GM19395 (cell line): Measurements from ENCODE around the gene WDR4.
"Not testable (repeated sequence)": the region's sequence is repeated elsewhere in the genome, so short reads cannot be mapped to it uniquely, and the experiment has no call there.

ENCODE experiments used
- ATAC-seq: cut with Tn5 transposase; IDR thresholded peaks from one replicate; pipeline ENCODE4 v1.9.1; 2021; ENCODE audit warnings: mild to moderate bottlenecking, moderate library complexity; ENCODE audit not compliant: unreplicated experiment

WDR4 gene

DNA sequence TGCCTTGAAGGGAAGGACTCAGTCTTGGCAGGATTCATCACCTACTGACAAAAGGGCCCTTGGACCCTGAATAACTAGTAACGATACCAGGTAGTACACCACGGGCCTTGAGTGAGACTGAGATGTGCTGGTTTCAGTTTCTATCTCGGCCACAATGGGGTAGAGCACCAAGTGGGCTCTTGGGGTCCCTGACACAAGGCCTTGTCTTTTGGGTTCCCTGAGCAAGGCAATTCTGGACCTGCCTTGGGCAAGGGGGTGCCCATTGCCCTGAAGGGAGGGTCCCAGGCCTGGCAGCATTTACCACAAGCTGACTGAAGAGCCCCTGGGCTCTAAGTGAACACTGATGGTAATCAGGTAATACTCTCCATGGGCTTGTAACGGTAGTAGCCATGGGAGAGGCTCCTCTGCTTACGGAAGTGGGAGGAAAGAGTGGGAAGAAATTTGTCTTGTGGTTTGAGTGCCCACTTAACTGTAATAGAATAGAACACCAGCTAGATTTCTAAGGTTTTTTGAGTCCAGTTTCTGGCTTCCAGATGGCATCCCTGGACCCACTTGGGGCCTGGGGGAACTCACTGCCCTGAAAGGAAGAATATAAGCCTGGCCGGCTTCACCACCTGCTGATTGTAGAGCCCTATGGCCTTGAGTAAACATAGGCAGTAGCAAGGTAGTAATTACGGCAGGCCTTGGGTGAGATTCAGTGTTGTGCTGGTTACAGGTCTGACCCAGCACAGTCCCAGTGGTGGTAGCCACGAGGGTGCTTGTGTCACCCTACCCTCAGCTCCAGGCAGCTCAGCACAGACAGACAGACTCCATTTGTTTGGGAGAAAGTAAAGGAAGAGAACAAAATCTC, 58.5 kb downstream of the WDR4 start:
- ATAC-seq = no peak

- no peak for ATAC-seq
Observed at GRCh38 chr21:42819861-42820615, 59.3 kb downstream of the WDR4 start.

DNA sequence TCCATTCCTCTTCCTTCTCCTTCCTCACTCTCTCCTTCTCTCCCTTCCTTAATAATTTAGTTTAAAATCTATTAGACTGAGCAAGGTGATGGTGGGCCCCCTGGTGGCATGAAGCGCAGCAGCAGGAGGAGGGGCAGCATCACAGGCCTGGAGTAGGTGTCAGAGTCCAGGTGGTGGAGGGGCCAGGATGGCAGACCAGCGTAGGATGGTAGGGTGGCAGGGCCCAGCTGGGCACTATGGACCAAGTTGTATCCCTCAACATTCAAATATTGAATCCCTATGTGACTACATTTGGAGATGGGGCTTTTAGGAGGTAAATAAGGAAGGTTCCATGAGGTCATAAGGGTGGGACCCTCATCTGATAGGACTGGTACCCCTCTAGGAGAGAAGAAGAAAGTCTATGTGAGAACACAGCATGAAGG, 61.0 kb downstream of the WDR4 start:
- no peak for ATAC-seq

DNA sequence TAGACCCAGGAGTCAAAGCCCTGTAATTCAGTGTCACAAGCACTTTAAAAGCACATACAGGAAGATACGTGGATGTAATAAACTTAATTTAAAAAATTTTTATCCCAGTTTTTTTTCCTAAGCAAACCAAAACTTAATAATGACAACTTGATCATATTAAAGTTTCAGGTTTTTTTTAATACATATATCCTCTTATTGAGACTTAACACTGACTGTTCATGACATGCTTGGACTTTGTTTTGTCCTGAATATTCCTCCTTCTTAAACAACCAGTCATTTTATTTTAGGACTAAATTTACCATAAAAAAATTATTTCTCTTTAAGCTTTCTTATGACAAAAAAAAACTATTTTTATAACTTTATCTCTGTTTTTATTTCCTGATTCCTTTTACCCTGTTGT, 64.1 kb downstream of the WDR4 start:
- ATAC-seq = no peak

GRCh38 chr21:42812528-42813241, 66.7 kb downstream of the WDR4 start:
- not testable (repeated sequence) for ATAC-seq

- no peak for ATAC-seq
Observed at GRCh38 chr21:42811960-42812359, 67.4 kb downstream of the WDR4 start.

DNA sequence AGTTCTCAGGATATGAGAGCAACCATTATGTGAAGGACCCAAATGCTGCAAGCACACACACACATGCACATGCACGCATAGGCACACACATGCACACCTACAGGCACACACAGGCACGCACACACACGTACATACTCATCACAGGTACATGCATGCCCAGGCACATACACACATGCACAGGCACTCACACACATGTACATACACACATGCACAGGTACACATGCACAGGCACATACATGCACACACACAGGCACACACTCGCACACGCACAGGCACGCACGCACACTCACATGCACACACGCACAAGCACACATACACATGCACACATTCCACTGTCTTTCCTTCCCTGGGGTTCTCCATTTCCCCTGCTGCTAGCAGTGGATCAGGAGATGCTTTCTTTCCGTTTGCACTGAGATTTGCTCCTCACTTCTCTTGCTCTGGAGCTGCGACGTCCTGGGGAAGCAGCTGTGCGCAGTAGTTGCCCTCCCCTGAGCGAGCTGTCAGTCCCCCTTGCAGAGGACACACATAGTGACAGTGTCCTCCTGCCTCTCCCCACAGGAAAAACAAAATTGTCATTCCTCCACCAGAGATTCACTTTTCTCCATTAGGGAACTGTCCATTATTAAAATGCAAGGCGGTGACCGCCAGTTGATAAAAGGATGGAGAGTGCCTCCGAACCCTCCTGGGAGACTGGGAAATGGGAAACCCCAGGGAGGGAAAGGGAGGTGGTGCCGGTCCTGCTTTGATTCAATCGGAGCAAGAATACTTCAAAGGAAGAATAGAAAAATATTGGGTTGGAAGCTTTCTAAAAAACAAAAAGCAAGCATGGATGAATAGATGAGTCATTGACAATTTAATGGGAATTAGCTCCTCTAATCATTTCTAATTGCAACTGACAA, 69.5 kb downstream of the WDR4 start:
- ATAC-seq = no peak

- no peak for ATAC-seq
Observed at GRCh38 chr21:42809171-42809570, 70.2 kb downstream of the WDR4 start.

DNA sequence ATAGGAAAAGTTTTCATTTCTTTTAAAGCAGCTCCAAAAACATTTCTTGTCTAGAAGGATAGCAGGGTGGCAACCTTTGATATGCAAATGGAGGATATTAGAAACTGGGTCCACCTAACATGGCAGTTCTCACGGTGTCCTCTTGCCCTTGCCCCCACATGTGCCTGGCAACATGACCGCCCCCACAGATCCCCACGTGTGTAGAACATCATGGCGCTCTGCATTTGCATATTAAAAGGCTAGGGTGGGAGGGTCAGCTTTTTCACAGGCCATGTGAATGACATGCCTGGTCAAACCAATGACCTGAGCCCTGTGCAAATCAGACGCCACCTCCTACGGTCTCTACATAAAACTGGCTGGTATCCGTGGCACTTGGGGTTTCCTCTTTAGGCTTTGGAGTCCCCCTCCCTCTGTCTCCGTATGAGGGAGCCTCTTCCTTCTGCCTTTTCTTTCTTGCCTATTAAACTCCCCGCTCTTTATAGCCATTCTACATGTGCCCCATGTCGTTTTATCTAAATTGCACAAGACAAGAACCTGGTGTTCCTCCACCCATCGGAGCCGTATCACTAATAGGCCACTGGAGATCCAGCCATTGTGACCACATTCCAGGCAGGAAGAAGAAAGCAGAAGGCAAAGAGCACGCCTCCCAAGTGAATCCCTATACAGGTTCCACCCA, 71.3 kb downstream of the WDR4 start:
- ATAC-seq = no peak

DNA sequence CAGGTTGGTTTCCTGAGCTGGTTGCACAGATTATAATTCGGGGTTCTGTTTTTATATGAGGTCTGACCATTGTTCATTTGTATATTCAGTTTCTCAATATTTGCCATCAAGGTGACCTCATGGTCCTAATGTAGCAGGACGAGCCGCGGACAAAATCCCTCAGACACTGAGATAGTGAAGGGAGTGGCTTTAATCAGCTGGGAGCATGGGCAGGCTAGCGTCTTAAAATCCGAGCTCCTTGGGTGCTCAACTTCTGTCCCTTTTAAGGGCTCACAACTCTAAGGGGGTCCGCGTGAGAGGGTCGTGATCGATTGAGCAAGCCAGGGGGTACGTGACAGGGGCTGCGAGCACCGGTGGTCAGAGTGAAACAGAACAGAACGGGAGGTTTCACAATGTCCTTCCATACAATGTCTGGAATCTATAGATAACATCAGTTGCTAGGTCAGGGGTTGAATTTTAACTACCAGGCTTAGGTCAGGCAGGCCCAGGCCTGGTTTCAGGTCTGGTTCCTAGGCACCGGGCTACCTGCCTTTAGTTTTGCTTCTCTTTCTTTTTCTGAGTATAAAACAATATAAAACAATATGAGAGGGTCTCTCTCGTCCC, 71.9 kb downstream of the WDR4 start:
- not testable (repeated sequence) for ATAC-seq

DNA sequence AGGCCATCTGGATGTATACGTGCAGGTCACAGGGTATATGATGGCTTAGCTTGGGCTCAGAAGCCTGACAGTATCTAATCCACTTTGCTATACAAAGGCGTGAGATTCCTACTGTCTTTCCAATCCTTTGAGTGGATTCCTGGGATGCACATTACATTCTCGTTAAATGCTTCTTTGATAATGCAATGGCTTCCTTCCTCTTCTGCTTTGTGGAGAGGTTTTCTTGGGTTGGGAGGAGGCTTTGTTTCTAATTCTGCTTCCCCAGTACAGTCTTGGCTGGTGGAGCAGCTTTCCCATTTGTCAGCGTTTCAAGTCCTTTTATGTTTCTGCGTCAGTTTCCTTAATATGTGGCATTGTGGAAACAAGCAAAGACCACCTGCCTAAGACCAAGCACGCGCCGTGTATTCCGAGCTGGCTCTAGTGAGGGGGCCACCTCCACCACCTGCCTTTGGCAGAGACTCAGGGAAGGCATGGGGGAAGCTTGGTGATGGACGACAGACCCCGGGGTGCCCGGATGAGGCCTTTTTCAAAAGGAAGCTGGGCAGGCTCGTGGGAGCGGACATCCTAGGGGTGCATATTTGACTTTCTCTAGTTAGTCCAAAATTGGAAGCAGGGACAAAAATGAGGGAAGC, 72.7 kb downstream of the WDR4 start:
- ATAC-seq = no peak

GRCh38 chr21:42801616-42802015, 77.7 kb downstream of the WDR4 start:
- not testable (repeated sequence) for ATAC-seq

- ATAC-seq = no peak
Observed at GRCh38 chr21:42799948-42800347, 79.4 kb downstream of the WDR4 start.

GRCh38 chr21:42799516-42799915, 79.8 kb downstream of the WDR4 start:
- no peak for ATAC-seq
